Endothelial cell of umbilical vein (primary cell): Measurements from ENCODE around the gene COL19A1. TPM values are rescaled to one million over a fixed set of nuclear protein-coding genes. Genes with fewer than 3 reads are reported as not detected.

ENCODE experiments used
- BruUV-seq: library from RNA; stranded (reverse); fragments of 400-500 nt; replicated peaks from 2 replicates; lab custom pipeline; 2021; lab: Mats Ljungman, UMichigan
- CTCF ChIA-PET: fragments of 300-600, 350-600 bp; sonication (Branson Sonifier 250); formaldehyde crosslinking; loops from one replicate; lab custom pipeline; 2021; ENCODE audit warnings: antibody characterized with exemption, inconsistent platforms; lab: Charles Lee
- POLR2A ChIA-PET: fragments of 300-600, 350-600 bp; sonication (Branson Sonifier 250); formaldehyde crosslinking; loops from one replicate; lab custom pipeline; 2021; ENCODE audit warnings: antibody characterized with exemption, inconsistent platforms; lab: Charles Lee
- DNase-seq: peaks from one replicate; pipeline ENCODE4 v3.0.0-alpha.2; 2011; ENCODE audit warnings: low read depth, low spot score
- FAIRE-seq: peaks from 2 replicates; lab custom pipeline; 2011; peaks lifted over from hg19 to GRCh38; lab: Jason Lieb, UNC
- H2AFZ ChIP-seq: 2 replicates; pipeline ENCODE4 v1.6.0; 2012; ENCODE audit warnings: low read depth, low read length, control low read depth, inconsistent platforms
- H3K27ac ChIP-seq: 2 replicates; pipeline ENCODE4 v1.5.1; 2011; ENCODE audit warnings: low read depth, mild to moderate bottlenecking, control low read depth, low read length, moderate library complexity; ENCODE audit not compliant: insufficient read depth
- H3K27me3 ChIP-seq, 2 experiments: 2 replicates each; pipeline versions ENCODE4 v1.6.0 to v1.6.1; 2011; ENCODE audit warnings: low read length in 2 of 2, mixed read lengths in 1 of 2; ENCODE audit not compliant: control insufficient read depth in 2 of 2, insufficient read depth in 2 of 2
- H3K36me3 ChIP-seq, 2 experiments: 2 replicates in 1 of 2; 3 replicates in 1 of 2; pipeline ENCODE4 v1.5.1; 2011; ENCODE audit warnings: low read length in 2 of 2, mild to moderate bottlenecking in 1 of 2, moderate library complexity in 1 of 2; ENCODE audit not compliant: control insufficient read depth in 2 of 2, insufficient read depth in 2 of 2; ENCODE audit errors: extremely low read depth in 1 of 2
- H3K4me1 ChIP-seq: 3 replicates; pipeline ENCODE4 v1.5.1; 2011; ENCODE audit warnings: mild to moderate bottlenecking, low read length; ENCODE audit not compliant: control insufficient read depth, insufficient read depth; ENCODE audit errors: extremely low read depth
- H3K4me2 ChIP-seq: 2 replicates; pipeline ENCODE4 v1.6.1; 2011; ENCODE audit warnings: low read length, control low read depth, mixed read lengths; ENCODE audit not compliant: insufficient read depth
- H3K4me3 ChIP-seq, 3 experiments: fragments of 200-600 bp in 1 of 3; sonication (generic), shearing (Covaris generic) in 1 of 3; replicated peaks in 1 of 3; 2 replicates each; pipeline ENCODE4 v1.5.1; 2011 to 2016; ENCODE audit warnings: control low read depth in 3 of 3, low read length in 3 of 3, mild to moderate bottlenecking in 2 of 3, inconsistent platforms in 1 of 3, low read depth in 1 of 3, moderate library complexity in 1 of 3; ENCODE audit not compliant: insufficient read depth in 1 of 3
- H3K79me2 ChIP-seq: 2 replicates; pipeline ENCODE4 v1.6.0; 2012; ENCODE audit warnings: low read length, inconsistent platforms; ENCODE audit not compliant: control insufficient read depth, insufficient read depth
- H3K9ac ChIP-seq: replicated peaks from 2 replicates; pipeline ENCODE3; 2011; ENCODE audit warnings: low read length, control low read depth; ENCODE audit not compliant: insufficient read depth; ENCODE audit errors: extremely low read depth
- H3K9me1 ChIP-seq: replicated peaks from 3 replicates; pipeline ENCODE4 v1.6.0; 2011; ENCODE audit warnings: mild to moderate bottlenecking, low read length; ENCODE audit not compliant: control insufficient read depth, insufficient read depth; ENCODE audit errors: extremely low read depth
- H3K9me3 ChIP-seq: replicated peaks from 2 replicates; pipeline ENCODE4 v1.5.1; 2012; ENCODE audit warnings: low read length, inconsistent platforms; ENCODE audit not compliant: control insufficient read depth, insufficient read depth
- H4K20me1 ChIP-seq: replicated peaks from 2 replicates; pipeline ENCODE3; 2011; ENCODE audit warnings: mild to moderate bottlenecking, low read length; ENCODE audit not compliant: control insufficient read depth, insufficient read depth; ENCODE audit errors: extremely low read depth
- CTCF ChIP-seq, 2 donors: IDR thresholded peaks; 1 replicate in 1 of 2; 2 replicates in 1 of 2; pipeline ENCODE4 v1.5.1; 2011; ENCODE audit warnings: low read length in 2 of 2, mild to moderate bottlenecking in 2 of 2, moderate library complexity in 2 of 2, control low read depth in 1 of 2, inconsistent platforms in 1 of 2, low read depth in 1 of 2; ENCODE audit not compliant: insufficient read depth in 1 of 2; ENCODE audit errors: extremely low read depth in 1 of 2
- EZH2 ChIP-seq: IDR thresholded peaks from 2 replicates; pipeline ENCODE4 v1.6.1; 2012; ENCODE audit warnings: borderline replicate concordance, low read depth, mild to moderate bottlenecking, moderate library complexity, low read length, inconsistent platforms; ENCODE audit not compliant: severe bottlenecking
- FOS ChIP-seq: IDR thresholded peaks from 2 replicates; pipeline ENCODE4 v1.6.1; 2011; ENCODE audit warnings: mild to moderate bottlenecking, low read length, moderate library complexity, borderline replicate concordance; ENCODE audit not compliant: insufficient read depth
- GATA2 ChIP-seq: IDR thresholded peaks from 2 replicates; pipeline ENCODE4 v1.7.0; 2011; ENCODE audit warnings: low read depth, mild to moderate bottlenecking, moderate library complexity, mixed read lengths, low read length; ENCODE audit not compliant: insufficient read length, insufficient read depth
- JUN ChIP-seq: IDR thresholded peaks from 2 replicates; pipeline ENCODE4 v1.6.1; 2011; ENCODE audit warnings: borderline replicate concordance, low read depth; ENCODE audit not compliant: insufficient read length, insufficient read depth
- MAX ChIP-seq: IDR thresholded peaks from 2 replicates; pipeline ENCODE4 v1.6.1; 2011; ENCODE audit not compliant: insufficient read depth, insufficient read length
- MYC ChIP-seq: IDR thresholded peaks from one replicate; pipeline ENCODE4 v1.6.1; 2011; ENCODE audit warnings: mild to moderate bottlenecking, low read depth, low read length
- POLR2A ChIP-seq: IDR thresholded peaks from 2 replicates; pipeline ENCODE4 v1.6.1; 2012; ENCODE audit warnings: low read depth, mild to moderate bottlenecking, control low read depth, low read length
- POLR2AphosphoS5 ChIP-seq: IDR thresholded peaks from 2 replicates; pipeline ENCODE4 v1.6.1; 2012; ENCODE audit warnings: low read depth, mild to moderate bottlenecking, control low read depth, low read length, moderate library complexity; ENCODE audit not compliant: insufficient read depth
- dilution Hi-C: fragments of 300-500 bp; cut with MboI; formaldehyde crosslinking; loops from one replicate; pipeline ENCODE4 v1.15.0; 2019; ENCODE audit warnings: low sequenced_read_pairs; ENCODE audit not compliant: extremely low pct_ligation_motif_present
- intact Hi-C: fragments of 100-400 bp; cut with micrococcal nuclease; formaldehyde crosslinking; loops from one replicate; pipeline ENCODE4 v1.10.0; 2022
- polyA plus RNA-seq, 4 experiments: library from polyadenylated mRNA; depleted of rRNA in 3 of 4; stranded (reverse) in 3 of 4; unstranded in 1 of 4; fragments of >200 nt; gene quantifications; 2 replicates each; pipeline versions ENCODE4 v1.2.1 to v1.2.3, GENCODE V29; 2011 to 2012; ENCODE audit warnings: missing spikeins in 1 of 4
- total RNA-seq: library from RNA; stranded (reverse); gene quantifications from 2 replicates; pipeline ENCODE4 v1.2.3, GENCODE V29; 2021

COL19A1 gene
- total and polyA plus RNA-seq, 2 donors (not counting 3 experiments of a cell fraction or from before 2014, with no cell fraction given) = not detected

- H3K9ac ChIP-seq = no peak overlapping the region
- no peaks in the 10 kb centered on the region for H3K27me3 ChIP-seq
- no peak overlapping the region for H3K4me3 ChIP-seq
- H3K9me3 ChIP-seq = no peaks in the 10 kb centered on the region
- H3K4me1 ChIP-seq = no peaks in the 10 kb centered on the region
- TF ChIP-seq MYC (no peak), POLR2AphosphoS5 (no peak), EZH2 (no peak), GATA2 (no peak), CTCF (IDR thresholded peaks at IDR 0.05; ENCODE audit: extremely low read depth in 1 of 2, insufficient read depth in 1 of 2, low read depth in 1 of 2, low read length in 2 of 2) (no peak), FOS (no peak), POLR2A (no peak), JUN (no peak), MAX (no peak)
- CTCF ChIA-PET = no interaction called here
- H3K9me1 ChIP-seq = no peaks in the 10 kb centered on the region
- POLR2A ChIA-PET = no interaction called here
- no peak overlapping the region for H2AFZ ChIP-seq
- DNase-seq = no peak
- intact Hi-C loops (no loop called here), dilution Hi-C loops (no loop called here)
- H3K4me2 ChIP-seq = no peak overlapping the region
- no TSS peak for BruUV-seq
- H3K36me3 ChIP-seq = no peaks in the 10 kb centered on the region
- no peak for FAIRE-seq
- H4K20me1 ChIP-seq = no peaks in the 10 kb centered on the region
- no peak overlapping the region for H3K27ac ChIP-seq
- H3K79me2 ChIP-seq = no peaks in the 10 kb centered on the region
Observed at GRCh38 chr6:69895396-69895795, 29.0 kb downstream of the COL19A1 start.
